ENCODE data around the gene USP32.

DNA sequence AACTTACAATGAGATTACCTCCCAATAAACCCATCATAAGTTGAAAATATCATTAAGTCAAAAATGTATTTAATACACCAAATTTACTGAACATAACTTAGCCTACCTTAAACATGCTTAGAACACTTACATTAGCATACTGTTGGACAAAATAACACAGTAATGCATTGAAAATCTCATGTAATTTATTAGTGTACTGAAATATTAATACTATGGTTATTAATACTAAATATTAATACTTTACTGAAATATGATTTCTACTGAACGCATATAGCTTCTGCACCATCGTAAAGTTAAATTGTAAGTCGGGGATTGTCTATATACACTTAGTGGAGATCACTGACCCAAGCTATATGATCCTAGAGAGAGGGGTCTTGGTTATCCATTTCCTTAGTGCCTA is 4.3 kb downstream of the USP32 start:
- no peak for TF ChIP-seq YY1 (IDR thresholded peaks at IDR 0.05; ENCODE audit: insufficient read depth, insufficient read length)
- no peak for TF ChIP-seq ZNF274 (IDR thresholded peaks at IDR 0.05; ENCODE audit: low read depth, low read length)
- no peak for TF ChIP-seq SUZ12 (IDR thresholded peaks at IDR 0.05; ENCODE audit: extremely low read depth, insufficient read depth, insufficient read length)
